ENCODE results near the gene GRXCR1. TPM values are rescaled to one million over a fixed set of nuclear protein-coding genes. Genes with fewer than 3 reads are reported as not detected.

The GRXCR1 gene
- polyA plus RNA-seq, 5 donors: not detected

- no peak for DNase-seq
Measured at GRCh38 chr4:42927946-42928345, 35.4 kb downstream of the GRXCR1 start.

GRCh38 chr4:42928582-42928981, 36.1 kb downstream of the GRXCR1 start:
- DNase-seq: no peak

DNA sequence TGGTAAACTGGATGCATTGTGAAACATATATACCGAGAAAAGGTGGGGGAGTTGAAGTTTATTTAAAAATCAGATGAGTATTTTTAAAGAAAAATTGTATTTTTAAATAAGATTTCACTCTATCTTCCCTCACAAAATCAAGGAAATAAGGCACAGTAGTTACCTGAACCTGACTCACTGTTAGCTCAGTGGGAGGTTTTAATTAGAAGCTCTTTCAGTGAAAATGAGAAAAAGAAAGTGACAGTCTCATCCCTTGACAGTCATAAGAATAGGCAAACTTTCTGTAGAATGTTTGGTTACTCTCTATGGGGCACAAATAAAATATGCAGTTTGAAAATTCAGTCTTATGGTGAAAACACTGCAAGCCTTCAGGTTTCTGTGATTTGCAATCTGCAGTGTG, 49.7 kb downstream of the GRXCR1 start:
- DNase-seq: no peak

GRCh38 chr4:42945874-42946273, 53.4 kb downstream of the GRXCR1 start:
- DNase-seq: no peak

DNA sequence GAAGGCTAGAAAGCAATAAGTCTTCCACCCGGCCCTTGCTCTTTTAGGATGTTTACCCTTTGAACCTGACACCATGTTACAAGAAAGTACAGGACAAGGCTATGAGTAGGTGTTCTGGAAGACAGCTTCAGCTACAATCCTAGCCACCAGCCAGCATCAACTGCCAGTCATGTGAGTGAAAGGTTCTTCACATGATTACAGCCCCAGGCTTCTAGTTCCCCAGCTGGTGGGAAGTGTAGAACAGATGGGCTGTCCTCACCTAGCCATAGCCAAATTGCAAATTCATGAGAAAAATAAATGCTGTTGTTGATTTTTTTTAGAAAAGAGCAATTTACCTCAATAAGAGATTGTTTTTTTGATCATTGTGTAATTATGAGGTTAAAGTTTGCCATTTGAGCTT, 60.8 kb downstream of the GRXCR1 start:
- no peak for DNase-seq

DNA sequence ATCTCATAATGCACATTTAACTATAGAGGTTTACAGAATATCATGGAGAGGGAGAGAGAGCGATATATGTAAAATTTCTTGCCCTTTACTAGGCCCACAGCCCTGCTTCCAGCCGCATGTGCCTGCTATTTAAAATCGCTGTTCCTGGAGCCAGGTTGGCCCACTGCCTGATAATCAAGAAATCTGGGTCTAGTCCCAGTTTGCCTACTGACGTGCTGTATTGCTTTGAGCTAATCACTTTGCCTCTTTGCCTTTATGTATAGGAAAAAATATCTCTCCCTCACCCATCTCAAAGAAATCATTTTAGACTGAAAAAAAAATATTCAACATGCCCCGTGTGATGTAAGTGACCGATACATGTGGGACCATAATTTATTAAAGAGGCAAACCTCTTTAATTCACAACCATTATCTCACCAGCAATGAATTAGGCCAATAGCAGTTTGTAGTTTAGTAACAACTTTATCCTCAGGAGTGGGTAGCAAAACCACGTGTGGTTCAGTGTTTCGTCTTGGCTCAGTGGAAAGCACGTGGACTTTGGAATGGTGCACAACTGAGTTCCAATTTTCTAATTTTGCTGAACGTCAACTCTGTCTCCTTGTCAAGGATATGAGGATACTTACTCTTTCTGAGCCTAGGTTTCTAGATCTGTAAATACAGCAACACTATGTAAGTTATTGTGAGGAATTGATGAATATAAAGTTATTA, 62.6 kb downstream of the GRXCR1 start:
- peak; percentile 6 to 18 for DNase-seq

DNA sequence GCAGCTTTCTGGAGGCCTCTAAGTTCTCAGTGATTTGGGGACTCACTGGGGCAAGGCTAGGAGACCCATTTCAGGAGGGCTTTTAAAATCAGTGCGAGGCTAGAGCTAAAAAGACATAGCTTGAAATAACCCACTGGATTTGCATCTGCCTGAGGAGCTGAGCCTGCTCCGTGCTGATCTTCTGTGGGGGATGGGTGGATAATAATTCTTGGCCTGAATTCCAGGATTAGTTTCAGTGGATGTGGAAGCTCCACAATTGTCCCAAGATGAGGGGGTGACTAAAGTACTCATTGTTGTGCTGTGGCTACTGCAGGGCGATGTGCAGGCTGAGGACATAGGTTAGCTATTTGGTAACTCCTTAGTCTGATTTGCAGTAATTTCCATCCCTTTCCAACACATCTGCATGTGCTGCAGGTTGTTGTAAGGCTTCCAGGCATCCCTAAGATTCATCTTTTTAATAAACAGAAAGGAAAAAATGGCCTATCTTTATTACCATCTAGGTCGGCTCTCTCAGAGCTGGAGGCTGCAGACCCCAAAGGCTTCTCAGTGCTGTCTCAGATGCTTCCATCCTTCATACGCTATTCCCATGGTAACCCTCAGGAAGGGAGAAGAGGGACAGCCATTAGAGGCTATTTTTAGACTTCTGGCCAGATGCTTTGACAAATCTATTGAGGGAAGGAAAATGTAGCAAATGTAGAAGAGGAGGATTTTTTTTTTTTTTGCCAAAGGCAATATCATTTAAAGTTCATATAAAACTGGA, 63.4 kb downstream of the GRXCR1 start:
- DNase-seq: no peak

- no peak for DNase-seq
Measured at GRCh38 chr4:42965326-42965725, 72.8 kb downstream of the GRXCR1 start.

GRCh38 chr4:42985976-42986375, 93.5 kb downstream of the GRXCR1 start:
- no peak for DNase-seq

DNA sequence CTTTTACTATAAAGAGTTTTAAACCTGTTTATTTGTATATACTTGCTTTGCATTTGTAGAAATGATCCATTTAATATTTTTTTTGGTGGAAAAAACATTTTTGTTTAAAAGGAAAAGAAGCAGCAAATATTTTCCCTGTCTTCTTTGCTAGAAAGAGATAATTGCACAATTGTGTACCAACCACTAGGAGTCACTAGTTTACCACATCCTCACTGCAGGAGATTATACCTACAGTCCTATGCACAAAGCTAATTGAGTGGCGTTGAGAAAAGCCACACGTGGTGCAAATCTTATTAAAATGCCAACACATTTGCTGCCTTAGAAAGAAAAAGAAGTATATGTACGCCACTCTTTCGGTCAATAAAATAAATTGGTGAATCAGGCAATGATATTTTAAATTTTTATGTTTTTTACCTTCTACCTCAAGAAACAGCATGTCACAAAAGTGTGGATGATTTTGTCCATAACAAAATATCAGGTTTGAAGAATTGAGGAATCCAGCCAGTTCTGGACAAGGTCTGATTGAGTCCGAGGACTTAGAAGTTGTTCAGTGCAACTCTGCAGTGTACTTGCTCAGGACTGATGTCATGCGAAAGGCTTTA, 102.9 kb downstream of the GRXCR1 start:
- peak; percentile 1 to 2 for DNase-seq

- no peak for DNase-seq
Measured at GRCh38 chr4:43008793-43009192, 116.3 kb downstream of the GRXCR1 start.

DNA sequence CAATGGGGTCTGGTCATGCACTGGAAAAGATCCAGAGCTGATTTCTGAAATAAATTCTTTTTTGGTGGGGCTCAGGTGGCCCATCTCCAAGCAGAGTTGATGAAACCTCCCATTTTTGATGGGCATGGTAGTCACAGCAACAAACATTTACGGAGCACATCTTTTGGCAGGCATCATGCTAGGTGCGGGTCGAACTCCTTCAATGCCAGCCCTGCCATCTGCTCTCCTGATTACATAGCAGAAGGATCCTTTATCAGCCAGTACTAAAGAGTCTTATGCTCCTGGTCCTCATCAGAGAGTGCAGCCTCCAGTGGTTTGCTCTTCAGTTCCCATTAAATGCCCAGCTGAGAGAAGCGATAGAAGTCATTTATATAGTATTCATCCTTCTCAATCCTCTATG, 121.7 kb downstream of the GRXCR1 start:
- DNase-seq: no peak

GRCh38 chr4:43041632-43042031, 149.1 kb downstream of the GRXCR1 start:
- no peak for DNase-seq

- no peak for DNase-seq
Measured at GRCh38 chr4:43047058-43047457, 154.5 kb downstream of the GRXCR1 start.

DNA sequence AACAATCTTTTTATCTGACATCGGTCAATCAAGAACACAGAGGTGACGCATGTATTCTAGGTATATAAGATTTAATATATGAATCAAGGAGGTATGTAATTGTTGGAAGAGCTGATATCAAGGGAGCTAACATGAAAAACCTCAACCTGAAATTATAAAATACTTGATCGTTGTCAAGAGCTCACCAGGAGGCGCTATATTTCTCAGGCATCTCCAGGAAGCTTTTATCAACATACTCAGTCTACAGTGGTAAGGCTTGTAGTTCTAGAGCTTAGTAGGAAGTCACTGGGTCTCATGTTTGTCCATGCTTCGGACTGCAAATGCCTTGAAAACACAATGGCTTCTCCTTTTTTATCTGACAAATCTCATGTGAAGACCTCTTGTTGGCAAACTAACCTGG, 156.1 kb downstream of the GRXCR1 start:
- no peak for DNase-seq

- no peak for DNase-seq
Measured at GRCh38 chr4:43049326-43049725, 156.8 kb downstream of the GRXCR1 start.

DNA sequence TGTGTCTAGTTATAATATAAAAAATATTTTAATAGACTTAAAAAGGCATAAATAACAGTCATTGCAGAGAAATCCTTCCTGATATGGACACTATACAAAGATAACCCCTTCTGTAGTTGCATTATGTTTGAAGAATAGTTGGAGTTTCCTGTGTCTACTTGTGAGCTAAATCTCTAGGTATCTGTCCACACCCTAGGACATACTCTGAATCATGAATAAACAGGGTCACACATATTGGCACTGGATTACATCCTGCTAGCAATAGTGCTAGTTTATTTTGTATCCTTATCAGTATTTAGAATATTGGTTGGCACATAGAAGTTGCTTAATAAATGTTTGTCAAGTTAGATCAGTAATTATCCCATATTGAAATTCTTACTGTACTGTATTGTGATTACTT, 173.9 kb downstream of the GRXCR1 start:
- DNase-seq: no peak

DNA sequence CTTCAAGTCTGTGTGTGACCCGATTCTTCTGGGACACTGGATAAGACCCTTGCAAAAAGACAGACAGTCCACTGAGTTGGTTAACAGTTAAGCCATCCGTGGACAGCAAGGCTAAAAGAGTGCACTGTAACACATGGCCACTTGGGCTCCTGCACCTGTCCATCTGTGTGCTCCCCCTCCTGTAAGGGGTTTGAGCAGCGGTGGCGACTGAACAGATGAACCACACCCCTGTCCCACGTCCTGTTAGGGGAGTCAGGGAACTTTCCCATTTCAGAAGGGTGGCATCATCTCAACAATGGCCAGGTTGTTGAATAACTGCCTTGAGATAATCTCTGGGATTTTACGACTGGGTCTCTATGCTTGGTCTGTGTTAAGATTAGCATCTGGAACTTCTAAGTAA, 178.6 kb downstream of the GRXCR1 start:
- no peak for DNase-seq

Other genes starting within 250 kb of the GRXCR1 start
- gene ATP8A1, start 235.6 kb upstream of the GRXCR1 start, polyA plus RNA-seq (ENCODE audit: insufficient read depth in 1 of 5, insufficient read length in 5 of 5, low replicate concordance in 1 of 5): 10 to 100 TPM; 19.1 to 42.7 (median 33.2) TPM

Measured in right lung (tissue), 5 donors.